ENCODE data around the gene ESYT1.

Gene ESYT1

GRCh38 chr12:56129942-56130495, 2.0 kb downstream of the ESYT1 start:
- POLR2A ChIA-PET (ENCODE audit: low non-redundant PET), result no interaction called here
- H3K27ac ChIP-seq, result peak overlapping the region; percentile 91
- no peak for DNase-seq (ENCODE audit: low spot score)
- CTCF ChIA-PET, result interaction anchor here (1.5 kb wide), 1 partner anchor 22 kb away, joined by 6 read pairs; the partner anchor contains the start of gene MYL6B
- TF ChIP-seq CTCF (conservative IDR thresholded peaks at IDR 0.05; ENCODE audit: low read depth), result no peak

GRCh38 chr12:56130876-56131275, 2.8 kb downstream of the ESYT1 start:
- H3K27ac ChIP-seq, result peak overlapping the region; percentile 91
- DNase-seq (ENCODE audit: low spot score), result no peak
- TF ChIP-seq CTCF (conservative IDR thresholded peaks at IDR 0.05; ENCODE audit: low read depth), result no peak
- POLR2A ChIA-PET (ENCODE audit: low non-redundant PET), result no interaction called here
- CTCF ChIA-PET, result interaction anchor here (0.7 kb wide), 1 partner anchor 13 kb away, joined by 5 read pairs; no protein-coding TSS in a partner anchor

GRCh38 chr12:56134897-56135296, 6.8 kb downstream of the ESYT1 start:
- no peak for TF ChIP-seq CTCF (conservative IDR thresholded peaks at IDR 0.05; ENCODE audit: low read depth)
- ChIA-PET POLR2A (ENCODE audit: low non-redundant PET) (no interaction called here), CTCF (no interaction called here)
- no peak for DNase-seq (ENCODE audit: low spot score)
- no peak overlapping the region for H3K27ac ChIP-seq

- ChIA-PET CTCF (interaction anchor here (0.6 to 1.2 kb wide), 3 partner anchors 18 to 120 kb away, joined by 3 to 6 read pairs (median 6); no protein-coding TSS in a partner anchor), POLR2A (ENCODE audit: low non-redundant PET) (no interaction called here)
- peak overlapping the region; percentile 10; the same call in 1 of the 2 replicates for H3K27ac ChIP-seq
- no peak for TF ChIP-seq CTCF (conservative IDR thresholded peaks at IDR 0.05; ENCODE audit: low read depth)
- DNase-seq (ENCODE audit: low spot score), result no peak
Observed at GRCh38 chr12:56137853-56138571, 9.9 kb downstream of the ESYT1 start.

- CTCF ChIA-PET, result interaction anchor here (0.6 to 0.7 kb wide), 2 partner anchors 19 to 487 kb away, joined by 3 read pairs; no protein-coding TSS in a partner anchor
Observed at GRCh38 chr12:56141946-56142784, 14.1 kb downstream of the ESYT1 start.

More at GRCh38 chr12:56141946-56142784, 14.1 kb downstream of the ESYT1 start:
- H3K27ac ChIP-seq, result peak overlapping the region; percentile 49
- POLR2A ChIA-PET (ENCODE audit: low non-redundant PET), result interaction anchor here (0.7 kb wide), 1 partner anchor 201 kb away, joined by 4 read pairs; no protein-coding TSS in a partner anchor
- no peak for TF ChIP-seq CTCF (conservative IDR thresholded peaks at IDR 0.05; ENCODE audit: low read depth)
- DNase-seq (ENCODE audit: low spot score), result no peak

Data from RWPE1 (cell line).